GM23248 (cell line): ENCODE measurements around the gene IGFALS. TPM values are rescaled to one million over a fixed set of nuclear protein-coding genes. Genes with fewer than 3 reads are reported as not detected.

Source experiments
- DNase-seq: peaks from one replicate; pipeline ENCODE4 v3.0.0-alpha.2; 2015
- H2AFZ ChIP-seq: fragments of 200-600 bp; sonication (generic); 2 replicates; pipeline ENCODE4 v1.6.1; 2016; ENCODE audit warnings: antibody characterized with exemption
- H3F3A ChIP-seq: fragments of 200-600 bp; sonication (generic); 2 replicates; pipeline ENCODE4 v1.6.1; 2016; ENCODE audit warnings: mild to moderate bottlenecking, antibody characterized with exemption, mixed run types; ENCODE audit not compliant: insufficient read depth
- H3K27ac ChIP-seq: fragments of 200-600 bp; sonication (generic); 2 replicates; pipeline ENCODE4 v1.5.1; 2016; ENCODE audit warnings: mild to moderate bottlenecking
- H3K27me3 ChIP-seq: fragments of 200-600 bp; sonication (generic); replicated peaks from 2 replicates; pipeline ENCODE4 v1.6.1; 2016; ENCODE audit warnings: mild to moderate bottlenecking; ENCODE audit not compliant: insufficient read depth
- H3K36me3 ChIP-seq: fragments of 200-600 bp; sonication (generic); 2 replicates; pipeline ENCODE4 v1.6.1; 2016; ENCODE audit warnings: low read depth, mild to moderate bottlenecking
- H3K4me1 ChIP-seq: fragments of 200-600 bp; sonication (generic); 2 replicates; pipeline ENCODE4 v1.6.1; 2016; ENCODE audit warnings: mild to moderate bottlenecking; ENCODE audit not compliant: insufficient read depth
- H3K4me2 ChIP-seq: fragments of 200-600 bp; sonication (generic); one replicate; pipeline ENCODE4 v1.6.1; 2016; ENCODE audit warnings: mild to moderate bottlenecking; ENCODE audit not compliant: unreplicated experiment
- H3K4me3 ChIP-seq: fragments of 200-600 bp; sonication (generic); 2 replicates; pipeline ENCODE4 v1.5.1; 2016; ENCODE audit warnings: mild to moderate bottlenecking
- H3K79me2 ChIP-seq: fragments of 200-600 bp; sonication (generic); 2 replicates; pipeline ENCODE4 v1.6.1; 2016; ENCODE audit warnings: mild to moderate bottlenecking; ENCODE audit not compliant: insufficient read depth
- H3K9ac ChIP-seq: fragments of 200-600 bp; sonication (generic); 2 replicates; pipeline ENCODE4 v1.6.1; 2016; ENCODE audit warnings: mild to moderate bottlenecking
- H3K9me2 ChIP-seq: fragments of 200-600 bp; sonication (generic); 2 replicates; pipeline ENCODE4 v1.6.1; 2016; ENCODE audit warnings: mixed run types, mild to moderate bottlenecking, moderate library complexity; ENCODE audit not compliant: insufficient read depth
- H3K9me3 ChIP-seq: fragments of 200-600 bp; sonication (generic); one replicate; pipeline ENCODE4 v1.6.1; 2017; ENCODE audit warnings: low read depth
- H4K20me1 ChIP-seq: fragments of 200-600 bp; sonication (generic); 2 replicates; pipeline ENCODE4 v1.6.0; 2016; ENCODE audit not compliant: insufficient read depth
- EZH2 ChIP-seq: fragments of 200-600 bp; sonication (generic); IDR thresholded peaks from 2 replicates; pipeline ENCODE4 v1.6.1; 2018; ENCODE audit warnings: antibody characterized with exemption, mild to moderate bottlenecking; ENCODE audit not compliant: insufficient read depth, poor library complexity, severe bottlenecking
- EZH2phosphoT487 ChIP-seq: fragments of 200-600 bp; sonication (generic); IDR thresholded peaks from 2 replicates; pipeline ENCODE4 v1.6.1; 2018; ENCODE audit warnings: antibody characterized with exemption, moderate library complexity, mild to moderate bottlenecking, low read depth; ENCODE audit not compliant: insufficient read depth
- WGBS, 2 experiments: methylation state at CpG; one replicate each; pipeline ENCODE4 v1.1.6; 2015 to 2017; ENCODE audit warnings: low lambda C conversion rate in 2 of 2, low coverage in 1 of 2; ENCODE audit errors: missing lambda C conversion rate in 2 of 2; 5-methylcytosine and 5-hydroxymethylcytosine counted together
- in situ Hi-C: fragments of 300-500 bp; cut with MboI; formaldehyde crosslinking; loops from 2 replicates; pipeline ENCODE4 v1.15.0; 2020
- polyA plus RNA-seq: library from polyadenylated mRNA; unstranded; fragments of >200 nt; fragmentation: Nextera tagmentation; extraction: Ambion mirVana; gene quantifications from 2 replicates; pipeline ENCODE4 v1.2.1, GENCODE V29; 2016
- total RNA-seq: library from RNA; depleted of rRNA; stranded (reverse); fragments of >200 nt; shearing (Covaris generic); gene quantifications from 2 replicates; pipeline ENCODE4 v1.2.3, GENCODE V29; 2014

Gene IGFALS
- total and polyA plus RNA-seq, 2 experiments from 2014 or later, result not detected

DNA sequence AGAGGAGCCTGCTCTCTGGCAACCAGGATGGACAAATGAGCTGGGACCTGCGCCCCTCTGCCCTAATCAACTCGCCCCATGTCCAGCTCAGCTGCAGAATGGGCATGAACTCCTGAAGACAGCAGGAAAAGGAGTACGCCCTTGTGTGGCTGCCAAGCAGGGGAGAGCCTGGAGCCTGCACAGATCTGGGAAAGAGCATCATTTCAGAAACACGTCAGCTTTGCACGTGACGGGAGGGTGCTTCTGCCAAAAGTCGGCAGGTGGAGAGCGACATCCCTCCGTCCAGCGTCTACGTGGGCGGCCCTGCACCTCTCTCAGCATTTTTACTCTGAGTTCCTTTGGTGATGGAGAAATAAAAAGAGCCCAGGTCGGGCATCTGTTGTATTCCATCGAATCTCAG is 40.7 kb downstream of the IGFALS start:
- TF ChIP-seq EZH2 (no peak), EZH2phosphoT487 (no peak)
- peaks cover 10% of the 10 kb centered on the region; the same call in 1 of the 2 replicates for H3K36me3 ChIP-seq

DNA sequence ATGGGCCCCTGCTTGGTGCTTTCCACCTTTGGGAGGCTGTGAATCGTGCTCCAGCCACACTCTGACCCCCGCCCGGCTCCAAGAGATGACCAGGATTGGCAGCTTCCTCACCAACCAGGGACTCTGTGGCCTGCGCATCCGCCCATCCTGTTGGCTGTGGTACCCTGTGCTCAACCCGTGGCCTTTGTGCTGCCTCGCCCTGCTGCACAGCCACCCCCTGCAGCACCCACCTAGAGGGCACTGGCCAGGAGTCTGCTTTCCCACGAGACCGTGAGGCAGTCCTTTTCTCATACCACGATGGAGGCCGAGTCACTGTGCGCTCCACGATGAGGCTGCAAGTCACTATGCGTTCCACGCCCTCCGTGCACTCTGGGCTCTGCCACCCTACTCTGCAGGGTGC is 41.6 kb downstream of the IGFALS start:
- H3K27me3 ChIP-seq, result no peaks in the 10 kb centered on the region
- no peaks in the 10 kb centered on the region for H3K4me1 ChIP-seq
- in situ Hi-C loops, result no loop called here
- peaks cover 10% of the 10 kb centered on the region; the same call in 1 of the 2 replicates for H3K36me3 ChIP-seq
- TF ChIP-seq EZH2, result no peak
- TF ChIP-seq EZH2phosphoT487, result no peak
- peaks cover 7% of the 10 kb centered on the region; the same call in 1 of the 2 replicates for H3K79me2 ChIP-seq
- no peak overlapping the region for H3K9ac ChIP-seq
- H3K9me3 ChIP-seq, result no peaks in the 10 kb centered on the region
- no peaks in the 10 kb centered on the region for H3K9me2 ChIP-seq
- H3K4me2 ChIP-seq, result no peak overlapping the region
- no peak overlapping the region for H3K27ac ChIP-seq
- no peaks in the 10 kb centered on the region for H3F3A ChIP-seq
- no peak for DNase-seq
- no peak overlapping the region for H3K4me3 ChIP-seq
- 97 to 98% methylated on average over 16 of the region's 16 CpGs for WGBS, 2 experiments
- no peaks in the 10 kb centered on the region for H4K20me1 ChIP-seq
- H2AFZ ChIP-seq, result no peak overlapping the region

More for the DNA sequence above, 40.7 kb downstream of the IGFALS start:
- Histone ChIP-seq H3F3A (no peaks in the 10 kb centered on the region), H2AFZ (no peak overlapping the region), H4K20me1 (no peaks in the 10 kb centered on the region), H3K4me2 (no peak overlapping the region), H3K79me2 (peaks cover 7% of the 10 kb centered on the region; the same call in 1 of the 2 replicates), H3K9ac (no peak overlapping the region), H3K4me3 (no peak overlapping the region), H3K9me3 (no peaks in the 10 kb centered on the region), H3K27me3 (no peaks in the 10 kb centered on the region), H3K27ac (no peak overlapping the region), H3K4me1 (no peaks in the 10 kb centered on the region), H3K9me2 (no peaks in the 10 kb centered on the region)
- in situ Hi-C loops, result no loop called here
- WGBS, 2 experiments, result 86% methylated on average over 14 of the region's 14 CpGs
- DNase-seq, result no peak

DNA sequence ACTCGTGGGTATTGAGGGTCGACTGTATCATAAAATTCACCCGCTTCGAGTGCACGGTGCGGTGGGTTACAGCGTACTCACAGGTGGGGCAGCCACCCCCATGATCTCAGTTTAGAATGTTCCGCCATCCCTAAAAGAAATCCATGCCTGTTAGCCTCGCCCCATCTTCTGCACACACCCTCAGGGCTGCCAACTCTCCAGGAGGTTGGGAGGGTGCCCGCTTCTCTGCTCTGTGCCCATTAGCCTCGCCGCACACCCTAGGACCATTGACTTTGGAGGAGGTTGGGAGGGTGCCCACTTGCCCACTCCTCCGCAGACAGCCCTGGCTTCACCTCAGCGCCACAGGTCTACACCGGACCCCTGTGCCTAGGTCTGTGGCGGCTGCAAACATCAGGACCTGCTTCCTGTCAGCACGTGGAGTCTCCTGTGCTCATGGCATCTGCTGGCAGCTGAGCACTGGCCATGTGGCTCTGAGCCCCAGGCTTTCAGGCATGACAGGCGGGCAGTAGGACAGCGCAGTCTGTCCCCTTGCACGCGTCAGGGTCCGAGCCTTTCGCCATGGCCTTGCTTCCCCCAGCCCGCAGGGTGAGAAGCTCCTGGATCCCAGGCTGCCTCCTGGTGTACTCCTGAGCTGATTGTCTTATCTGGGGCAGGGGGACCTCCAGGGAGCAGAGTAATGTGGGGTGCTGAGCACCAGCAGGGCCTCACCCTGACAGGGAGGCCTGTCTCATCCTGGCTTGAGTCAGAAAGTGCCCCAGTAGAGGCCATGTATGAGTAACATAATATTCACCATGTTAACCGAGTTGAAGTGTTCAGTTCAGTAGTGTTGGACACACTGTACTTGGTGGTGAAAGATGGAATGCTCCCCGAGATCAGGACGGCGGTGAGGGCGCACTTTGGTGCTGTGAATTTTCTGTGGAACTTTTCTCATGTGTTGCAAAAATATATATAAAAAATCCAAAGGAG is 44.1 kb downstream of the IGFALS start:
- DNase-seq, result peak; percentile 53
- Histone ChIP-seq H2AFZ (no peak overlapping the region), H3K27ac (no peak overlapping the region), H3K9me3 (no peaks in the 10 kb centered on the region), H3F3A (no peaks in the 10 kb centered on the region), H3K4me1 (peaks cover 11% of the 10 kb centered on the region), H3K9ac (no peak overlapping the region), H3K79me2 (no peaks in the 10 kb centered on the region), H3K4me2 (no peak overlapping the region), H3K36me3 (peaks cover 10% of the 10 kb centered on the region; the same call in 1 of the 2 replicates), H3K27me3 (no peaks in the 10 kb centered on the region), H3K9me2 (no peaks in the 10 kb centered on the region), H4K20me1 (no peaks in the 10 kb centered on the region), H3K4me3 (no peak overlapping the region)
- TF ChIP-seq EZH2phosphoT487 (no peak), EZH2 (no peak)
- 93 to 96% methylated on average over 28 to 29 of the region's 29 CpGs for WGBS, 2 experiments
- in situ Hi-C loops, result no loop called here

DNA sequence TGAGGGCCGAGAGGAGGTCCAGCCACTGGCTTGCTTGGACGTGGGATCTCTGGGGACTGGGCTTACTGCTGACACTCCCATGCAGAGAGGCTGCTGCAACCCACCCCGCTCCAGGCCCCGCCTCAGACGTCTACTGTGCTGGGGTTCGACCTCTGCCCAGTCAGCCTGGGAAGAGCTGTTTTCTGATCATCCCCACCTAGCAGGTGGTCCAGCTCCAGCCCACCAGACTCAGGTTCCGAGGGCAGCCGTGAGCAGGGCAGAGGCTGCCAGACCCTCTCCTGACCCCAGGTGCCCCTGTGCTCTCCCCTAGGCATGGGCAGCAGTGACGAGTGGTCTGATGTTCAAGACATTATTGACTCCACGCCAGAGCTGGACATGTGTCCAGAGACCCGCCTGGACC is 45.6 kb downstream of the IGFALS start:
- no peaks in the 10 kb centered on the region for H3K9me3 ChIP-seq
- WGBS, 2 experiments, result 80 to 86% methylated on average over 10 to 11 of the region's 11 CpGs
- H3K4me2 ChIP-seq, result no peak overlapping the region
- peaks cover 11% of the 10 kb centered on the region for H3K4me1 ChIP-seq
- no peaks in the 10 kb centered on the region for H3K27me3 ChIP-seq
- H3K27ac ChIP-seq, result no peak overlapping the region
- DNase-seq, result no peak
- no peaks in the 10 kb centered on the region for H3K9me2 ChIP-seq
- H4K20me1 ChIP-seq, result no peaks in the 10 kb centered on the region
- no peaks in the 10 kb centered on the region for H3K79me2 ChIP-seq
- H3K4me3 ChIP-seq, result no peak overlapping the region
- TF ChIP-seq EZH2phosphoT487 (no peak), EZH2 (no peak)
- H3F3A ChIP-seq, result no peaks in the 10 kb centered on the region
- no peak overlapping the region for H3K9ac ChIP-seq
- peaks cover 6% of the 10 kb centered on the region; the same call in 1 of the 2 replicates for H3K36me3 ChIP-seq
- in situ Hi-C loops, result no loop called here
- H2AFZ ChIP-seq, result no peak overlapping the region
